Endothelial cell (in vitro differentiated cells): Measurements from ENCODE around the gene GRIK3. TPM values are rescaled to one million over a fixed set of nuclear protein-coding genes. Genes with fewer than 3 reads are reported as not detected.

Source experiments
- DNase-seq: peaks from one replicate; pipeline ENCODE4 v3.0.0; 2021; ENCODE audit warnings: low spot score
- H3K27ac Mint-ChIP-seq: one replicate; pipeline ENCODE4 v1.8.0; 2021; ENCODE audit warnings: mixed read lengths, inconsistent platforms; ENCODE audit not compliant: unreplicated experiment
- H3K27me3 Mint-ChIP-seq: one replicate; pipeline ENCODE4 v1.8.0; 2021; ENCODE audit warnings: mild to moderate bottlenecking, moderate library complexity, mixed read lengths, inconsistent platforms; ENCODE audit not compliant: unreplicated experiment
- H3K36me3 Mint-ChIP-seq: one replicate; pipeline ENCODE4 v1.8.0; 2021; ENCODE audit warnings: mild to moderate bottlenecking, low read depth, mixed read lengths, inconsistent platforms; ENCODE audit not compliant: unreplicated experiment
- H3K4me1 Mint-ChIP-seq: one replicate; pipeline ENCODE4 v1.8.0; 2021; ENCODE audit warnings: mild to moderate bottlenecking, mixed read lengths, inconsistent platforms; ENCODE audit not compliant: unreplicated experiment
- H3K4me3 Mint-ChIP-seq: one replicate; pipeline ENCODE4 v1.8.0; 2021; ENCODE audit warnings: mild to moderate bottlenecking, mixed read lengths, inconsistent platforms; ENCODE audit not compliant: unreplicated experiment
- H3K9me3 Mint-ChIP-seq: one replicate; pipeline ENCODE4 v1.8.0; 2021; ENCODE audit warnings: mixed read lengths, inconsistent platforms; ENCODE audit not compliant: unreplicated experiment
- total RNA-seq: library from RNA; stranded (reverse); fragmentation: NEBNext Ultra II Directional; extraction: Animal tissue kit (Norgen Biotek cat#: 25700); gene quantifications from one replicate; pipeline ENCODE4 v1.2.1, GENCODE V29; 2021; ENCODE audit not compliant: unreplicated experiment
- TF ChIP-seq, protein P1 (sequence below): fragments of 200-600 bp; sonication (generic); IDR thresholded peaks from one replicate; pipeline ENCODE4 v1.5.0; 2021; ENCODE audit warnings: antibody characterized with exemption; ENCODE audit not compliant: unreplicated experiment

Gene GRIK3
- total RNA-seq, 1 donor from 2014 or later = 0.05 TPM

DNA sequence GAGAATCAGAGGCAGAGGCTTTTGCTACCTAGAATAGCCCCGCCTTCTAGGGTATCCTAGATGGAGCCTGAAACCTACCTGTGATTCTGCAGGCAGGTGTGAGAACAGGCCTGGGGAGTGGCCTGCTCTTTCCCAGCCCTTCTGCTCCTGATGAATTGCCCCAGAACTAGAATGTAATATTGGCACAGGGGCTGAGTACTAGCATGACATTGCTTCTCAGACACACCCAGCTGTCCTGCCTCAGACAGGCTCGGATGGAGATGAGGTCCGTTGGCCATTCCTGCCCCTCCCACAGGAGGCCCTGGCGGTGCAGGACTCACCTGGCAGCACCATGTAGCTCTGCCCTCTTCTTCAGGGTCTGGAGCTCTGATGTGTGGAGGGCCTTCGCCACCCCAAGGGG, 237.6 kb downstream of the GRIK3 start:
- Mint-ChIP-seq H3K36me3 (no peaks in the 10 kb centered on the region), H3K9me3 (no peaks in the 10 kb centered on the region), H3K4me3 (no peak overlapping the region), H3K27me3 (peaks cover 1% of the 10 kb centered on the region), H3K4me1 (no peaks in the 10 kb centered on the region), H3K27ac (no peak overlapping the region)
- DNase-seq = no peak
- TF ChIP-seq, protein P1, sequence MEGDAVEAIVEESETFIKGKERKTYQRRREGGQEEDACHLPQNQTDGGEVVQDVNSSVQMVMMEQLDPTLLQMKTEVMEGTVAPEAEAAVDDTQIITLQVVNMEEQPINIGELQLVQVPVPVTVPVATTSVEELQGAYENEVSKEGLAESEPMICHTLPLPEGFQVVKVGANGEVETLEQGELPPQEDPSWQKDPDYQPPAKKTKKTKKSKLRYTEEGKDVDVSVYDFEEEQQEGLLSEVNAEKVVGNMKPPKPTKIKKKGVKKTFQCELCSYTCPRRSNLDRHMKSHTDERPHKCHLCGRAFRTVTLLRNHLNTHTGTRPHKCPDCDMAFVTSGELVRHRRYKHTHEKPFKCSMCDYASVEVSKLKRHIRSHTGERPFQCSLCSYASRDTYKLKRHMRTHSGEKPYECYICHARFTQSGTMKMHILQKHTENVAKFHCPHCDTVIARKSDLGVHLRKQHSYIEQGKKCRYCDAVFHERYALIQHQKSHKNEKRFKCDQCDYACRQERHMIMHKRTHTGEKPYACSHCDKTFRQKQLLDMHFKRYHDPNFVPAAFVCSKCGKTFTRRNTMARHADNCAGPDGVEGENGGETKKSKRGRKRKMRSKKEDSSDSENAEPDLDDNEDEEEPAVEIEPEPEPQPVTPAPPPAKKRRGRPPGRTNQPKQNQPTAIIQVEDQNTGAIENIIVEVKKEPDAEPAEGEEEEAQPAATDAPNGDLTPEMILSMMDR = no peak

DNA sequence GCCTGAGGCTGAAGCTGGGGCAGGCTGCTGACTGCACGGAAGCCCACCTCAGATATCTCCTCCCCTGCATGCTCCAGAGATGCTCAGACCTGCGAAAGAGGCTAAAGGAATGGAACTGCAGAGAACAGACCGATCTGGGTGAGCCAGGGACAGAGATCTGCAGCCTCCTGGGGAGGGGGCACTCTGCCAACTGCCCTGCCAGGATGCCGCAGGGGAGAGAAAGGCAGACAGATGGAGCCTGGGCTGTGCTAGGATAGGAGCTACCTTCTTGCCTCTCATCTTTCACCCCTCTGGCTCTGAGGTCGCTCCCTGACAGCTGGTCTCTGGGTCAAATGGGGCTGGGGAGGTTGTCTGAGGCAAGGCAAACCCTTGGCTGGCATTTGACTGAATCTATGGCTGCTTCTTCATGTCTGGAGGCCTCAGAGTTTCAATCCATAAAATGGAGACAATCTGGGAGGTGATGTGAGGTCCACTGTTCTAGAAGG, 238.2 kb downstream of the GRIK3 start:
- peaks cover 1% of the 10 kb centered on the region for H3K27me3 Mint-ChIP-seq
- no peak overlapping the region for H3K27ac Mint-ChIP-seq
- TF ChIP-seq, protein P1 = no peak
- no peaks in the 10 kb centered on the region for H3K36me3 Mint-ChIP-seq
- no peaks in the 10 kb centered on the region for H3K9me3 Mint-ChIP-seq
- no peak for DNase-seq
- no peak overlapping the region for H3K4me3 Mint-ChIP-seq
- H3K4me1 Mint-ChIP-seq = no peaks in the 10 kb centered on the region

DNA sequence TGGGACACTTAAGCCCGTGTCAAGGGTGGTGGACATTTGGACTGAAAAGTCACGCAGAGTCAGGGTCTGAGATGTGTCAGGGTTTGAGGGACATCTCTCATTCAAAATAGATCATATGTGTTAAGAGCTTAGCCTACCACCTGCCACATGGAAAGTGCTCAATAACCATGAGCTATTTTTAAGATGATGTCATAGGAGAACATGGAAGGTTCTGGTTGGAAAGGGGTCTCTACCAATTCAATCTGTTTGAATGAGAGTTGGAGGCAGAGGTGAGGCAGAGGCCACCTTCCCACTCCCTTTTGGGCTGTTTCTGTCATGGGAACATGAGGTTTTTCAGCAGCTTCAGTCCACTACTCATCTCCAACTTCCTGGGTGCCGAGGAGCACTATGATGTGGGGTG, 239.9 kb downstream of the GRIK3 start:
- no peak for DNase-seq
- Mint-ChIP-seq H3K27ac (no peak overlapping the region), H3K9me3 (no peaks in the 10 kb centered on the region), H3K4me1 (no peaks in the 10 kb centered on the region), H3K36me3 (no peaks in the 10 kb centered on the region), H3K27me3 (peaks cover 1% of the 10 kb centered on the region), H3K4me3 (no peak overlapping the region)
- TF ChIP-seq, protein P1 = no peak

DNA sequence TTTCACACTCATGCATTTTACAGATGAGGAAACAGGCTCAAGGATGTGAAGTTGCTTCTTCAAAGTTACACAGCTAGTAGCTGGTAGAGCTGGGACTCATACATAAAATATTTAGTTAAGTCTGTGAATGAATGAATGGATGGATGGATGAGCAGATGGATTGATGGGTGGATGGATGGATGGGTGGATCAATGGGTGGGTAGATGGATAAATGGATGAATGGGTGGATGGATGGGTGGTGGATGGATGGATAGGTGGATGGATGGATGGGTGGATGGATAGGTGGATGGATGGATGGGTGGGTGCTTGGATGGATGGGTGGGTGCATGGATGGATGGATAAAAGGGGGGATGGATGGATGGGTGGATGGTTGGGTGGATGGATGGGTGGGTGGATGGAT, 240.9 kb downstream of the GRIK3 start:
- H3K27me3 Mint-ChIP-seq = peaks cover 1% of the 10 kb centered on the region
- no peaks in the 10 kb centered on the region for H3K4me1 Mint-ChIP-seq
- no peak overlapping the region for H3K4me3 Mint-ChIP-seq
- H3K27ac Mint-ChIP-seq = no peak overlapping the region
- no peaks in the 10 kb centered on the region for H3K36me3 Mint-ChIP-seq
- H3K9me3 Mint-ChIP-seq = no peaks in the 10 kb centered on the region
- TF ChIP-seq, protein P1 = no peak
- DNase-seq = no peak

DNA sequence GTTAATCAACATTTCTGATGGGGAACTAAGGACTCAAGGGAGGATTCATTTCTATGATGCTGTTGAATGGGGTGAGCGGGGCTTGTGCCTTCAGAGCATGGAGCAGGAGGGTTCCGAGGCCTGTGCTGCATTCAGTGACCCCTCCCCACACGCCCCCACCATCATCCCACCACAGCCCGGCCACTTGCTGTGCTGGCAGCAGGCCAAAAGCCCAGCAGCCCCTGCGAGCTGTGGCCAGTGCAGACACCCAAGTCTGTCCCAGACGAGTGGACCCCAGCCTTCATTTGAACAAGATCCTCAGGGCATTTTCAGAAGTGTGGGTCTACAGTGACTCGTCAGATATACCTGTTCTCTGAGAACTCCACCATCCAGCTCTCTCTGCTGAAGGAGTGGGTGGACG, 242.0 kb downstream of the GRIK3 start:
- no peak for DNase-seq
- Mint-ChIP-seq H3K4me1 (peaks cover 8% of the 10 kb centered on the region), H3K9me3 (no peaks in the 10 kb centered on the region), H3K27me3 (peaks cover 1% of the 10 kb centered on the region), H3K36me3 (no peaks in the 10 kb centered on the region), H3K4me3 (no peak overlapping the region), H3K27ac (no peak overlapping the region)
- TF ChIP-seq, protein P1 = no peak
